Stomach (tissue), 9 donors: Measurements from ENCODE around the gene AADAC. TPM values are rescaled to one million over a fixed set of nuclear protein-coding genes. Genes with fewer than 3 reads are reported as not detected.
"Not testable (repeated sequence)": the region's sequence is repeated elsewhere in the genome, so short reads cannot be mapped to it uniquely, and the experiment has no call there.

Experiments used
- DNase-seq, 2 donors: peaks; one replicate each; pipeline versions ENCODE4 v3.0.0 to v3.0.0-alpha.2; 2013 to 2019
- H3K27ac ChIP-seq, 5 donors: fragments of 200-600 bp in 4 of 5; sonication (generic) in 4 of 5; one replicate each; pipeline ENCODE4 v1.5.1; 2013 to 2019; ENCODE audit warnings: mild to moderate bottlenecking in 1 of 5, moderate library complexity in 1 of 5
- H3K27me3 ChIP-seq, 3 donors: fragments of 200-600 bp; sonication (generic); one replicate each; pipeline ENCODE4 v1.5.1; 2017 to 2019; ENCODE audit warnings: mixed run types in 1 of 3
- H3K36me3 ChIP-seq, 4 donors: fragments of 200-600 bp; sonication (generic); 1 replicate in 3 of 4; 2 replicates in 1 of 4; pipeline ENCODE4 v1.5.1; 2016 to 2019
- H3K4me1 ChIP-seq, 4 donors: fragments of 200-600 bp; sonication (generic); one replicate each; pipeline ENCODE4 v1.5.1; 2016 to 2019
- H3K4me3 ChIP-seq, 4 donors: fragments of 200-600 bp; sonication (generic) in 3 of 4; one replicate each; pipeline ENCODE4 v1.5.1; 2016 to 2019; ENCODE audit warnings: mild to moderate bottlenecking in 1 of 4
- H3K9me3 ChIP-seq, 4 donors: fragments of 200-600 bp; sonication (generic); one replicate each; pipeline ENCODE4 v1.5.1; 2016 to 2019
- EP300 ChIP-seq: sonication (generic); formaldehyde crosslinking; IDR thresholded peaks from one replicate; pipeline ENCODE4 v1.6.1; 2017; ENCODE audit warnings: antibody characterized with exemption
- POLR2A ChIP-seq, 4 donors: fragments of 450-650 bp; IDR thresholded peaks; one replicate each; pipeline ENCODE4 v1.6.1; 2016; ENCODE audit warnings: antibody characterized with exemption in 4 of 4, control low read depth in 2 of 4, mild to moderate bottlenecking in 1 of 4, moderate library complexity in 1 of 4
- POLR2AphosphoS5 ChIP-seq, 3 donors: sonication (generic); formaldehyde crosslinking; IDR thresholded peaks; one replicate each; pipeline ENCODE4 v1.6.1; 2016; ENCODE audit warnings: antibody characterized with exemption in 3 of 3
- WGBS, 5 donors: extraction: QIAGEN DNeasy Blood & Tissue Kit in 3 of 5; methylation state at CpG; one replicate each; pipeline versions ENCODE4 v1.1.5 to v1.1.7; 2013 to 2018; 5-methylcytosine and 5-hydroxymethylcytosine counted together
- intact Hi-C: fragments of 100-400 bp; cut with DNase I; formaldehyde crosslinking; loops from one replicate; pipeline ENCODE4 v1.15.1; 2023; ENCODE audit warnings: low total_unique reads
- polyA plus RNA-seq, 3 donors: library from polyadenylated mRNA; stranded (reverse); fragments of 200-250 nt; gene quantifications; one replicate each; pipeline ENCODE4 v1.2.3, GENCODE V29; 2013
- total RNA-seq, 5 donors: library from RNA; depleted of rRNA; stranded (reverse); fragments of >200 nt; gene quantifications; one replicate each; pipeline versions ENCODE4 v1.1.0 to v1.2.3, GENCODE V29; 2014 to 2016
- TF ChIP-seq, protein P1 (sequence below), 7 experiments: fragments of 450-650 bp in 4 of 7; fragments of 200-600 bp in 3 of 7; sonication (generic) in 3 of 7; IDR thresholded peaks; one replicate each; pipeline ENCODE4 v1.5.1; 2016 to 2019; ENCODE audit warnings: antibody characterized with exemption in 7 of 7, control low read depth in 2 of 7, mild to moderate bottlenecking in 1 of 7
- donor health status: healthy with polysubstance abuse.
- donor health status: Bipolar disorder and iron deficiency.
- donor health status: healthy.

The AADAC gene
- total and polyA plus RNA-seq, 8 donors: 0.35 to 54.7 (median 9.8) TPM; not detected in 3

DNA sequence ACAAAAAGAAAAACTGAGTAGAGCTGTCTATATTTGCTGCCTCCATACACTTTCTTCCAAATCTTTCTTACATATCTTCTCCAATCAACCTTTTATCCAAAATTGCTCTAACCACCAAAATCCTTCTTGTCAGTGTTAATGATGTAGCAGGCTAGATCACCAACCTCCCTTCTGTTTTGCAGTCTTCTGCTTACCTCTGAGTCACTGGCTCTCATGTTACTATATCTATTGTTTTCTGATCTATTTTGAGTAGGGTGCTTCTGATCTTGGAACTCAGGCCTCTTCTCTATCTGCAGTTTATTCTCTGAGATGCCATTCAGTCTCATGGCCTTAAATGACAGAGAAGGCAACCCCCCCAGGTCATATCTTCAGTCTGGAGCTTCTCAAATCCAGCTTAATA lies 26.3 kb upstream of the AADAC start:
- Histone ChIP-seq H3K4me3 (no peak overlapping the region), H3K36me3 (no peaks in the 10 kb centered on the region), H3K4me1 (peaks cover 0 to 16% (median 2%) of the 10 kb centered on the region in 4 donors), H3K27ac (no peak overlapping the region), H3K27me3 (no peaks in the 10 kb centered on the region), H3K9me3 (no peaks in the 10 kb centered on the region)
- intact Hi-C loops: no loop called here
- DNase-seq: no peak
- no peak for TF ChIP-seq POLR2A (IDR thresholded peaks at IDR 0.05)
- TF ChIP-seq, protein P1, sequence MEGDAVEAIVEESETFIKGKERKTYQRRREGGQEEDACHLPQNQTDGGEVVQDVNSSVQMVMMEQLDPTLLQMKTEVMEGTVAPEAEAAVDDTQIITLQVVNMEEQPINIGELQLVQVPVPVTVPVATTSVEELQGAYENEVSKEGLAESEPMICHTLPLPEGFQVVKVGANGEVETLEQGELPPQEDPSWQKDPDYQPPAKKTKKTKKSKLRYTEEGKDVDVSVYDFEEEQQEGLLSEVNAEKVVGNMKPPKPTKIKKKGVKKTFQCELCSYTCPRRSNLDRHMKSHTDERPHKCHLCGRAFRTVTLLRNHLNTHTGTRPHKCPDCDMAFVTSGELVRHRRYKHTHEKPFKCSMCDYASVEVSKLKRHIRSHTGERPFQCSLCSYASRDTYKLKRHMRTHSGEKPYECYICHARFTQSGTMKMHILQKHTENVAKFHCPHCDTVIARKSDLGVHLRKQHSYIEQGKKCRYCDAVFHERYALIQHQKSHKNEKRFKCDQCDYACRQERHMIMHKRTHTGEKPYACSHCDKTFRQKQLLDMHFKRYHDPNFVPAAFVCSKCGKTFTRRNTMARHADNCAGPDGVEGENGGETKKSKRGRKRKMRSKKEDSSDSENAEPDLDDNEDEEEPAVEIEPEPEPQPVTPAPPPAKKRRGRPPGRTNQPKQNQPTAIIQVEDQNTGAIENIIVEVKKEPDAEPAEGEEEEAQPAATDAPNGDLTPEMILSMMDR (IDR thresholded peaks at IDR 0.05): no peak
- no peak for TF ChIP-seq POLR2AphosphoS5 (IDR thresholded peaks at IDR 0.05)
- TF ChIP-seq EP300: no peak

DNA sequence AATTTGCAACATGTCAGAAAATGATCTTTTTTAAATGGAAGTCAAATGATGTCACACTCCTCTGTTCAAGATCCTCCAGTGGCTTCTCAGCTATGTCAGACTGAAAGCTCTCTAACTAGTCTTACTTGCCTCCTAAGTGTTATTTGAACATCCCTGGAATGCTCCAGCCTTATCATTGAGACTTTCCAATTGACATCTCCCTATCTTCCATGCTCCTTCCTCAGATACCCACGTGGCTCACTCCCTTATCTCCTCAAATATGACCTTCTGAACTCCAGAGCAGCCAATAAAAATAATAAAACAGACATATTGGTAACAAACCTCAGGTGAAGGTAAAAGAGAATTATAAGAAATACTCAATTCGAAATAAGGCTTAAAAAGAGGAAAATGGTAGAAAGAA lies 25.5 kb upstream of the AADAC start:
- Histone ChIP-seq H3K27me3 (no peaks in the 10 kb centered on the region), H3K9me3 (no peaks in the 10 kb centered on the region), H3K4me1 (peaks cover 0 to 22% (median 3%) of the 10 kb centered on the region in 4 donors), H3K36me3 (no peaks in the 10 kb centered on the region), H3K4me3 (no peak overlapping the region), H3K27ac (no peak overlapping the region)
- TF ChIP-seq, protein P1 (IDR thresholded peaks at IDR 0.05): no peak
- TF ChIP-seq EP300 (no peak), POLR2AphosphoS5 (IDR thresholded peaks at IDR 0.05) (no peak), POLR2A (IDR thresholded peaks at IDR 0.05) (no peak)
- 50 to 70% (median 58%) methylated on average over 2 of the region's 2 CpGs for WGBS, 5 donors
- intact Hi-C loops: no loop called here
- DNase-seq: no peak

DNA sequence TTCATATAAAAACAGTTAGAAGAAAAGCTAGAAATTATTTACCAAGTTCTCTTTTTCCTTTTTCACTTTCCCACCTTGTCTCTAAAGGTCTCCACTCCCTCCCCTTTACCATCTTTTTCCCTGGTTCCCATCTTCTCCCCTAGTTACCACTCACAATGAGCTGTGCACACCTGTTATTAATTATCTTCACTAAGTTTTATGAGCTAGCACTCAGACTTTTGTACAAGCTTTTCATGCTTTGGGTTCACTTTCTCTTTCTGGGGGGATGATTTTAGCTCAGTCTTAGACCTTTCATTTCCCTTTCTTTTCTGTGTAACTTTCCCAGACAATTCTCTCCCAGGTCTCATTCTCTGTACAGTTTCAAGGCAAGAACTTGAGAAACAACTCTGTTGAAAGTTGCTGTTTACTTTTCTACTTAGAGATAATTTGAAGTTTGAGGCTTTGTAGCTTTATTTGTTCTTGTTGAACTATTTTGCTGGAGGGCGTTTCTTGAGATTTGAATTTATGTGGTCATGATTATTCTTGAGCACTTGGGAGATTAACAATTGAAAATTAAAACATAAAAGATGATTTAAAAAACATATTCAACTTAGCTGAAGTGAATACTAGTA lies 24.0 kb upstream of the AADAC start:
- Histone ChIP-seq H3K27ac (peak overlapping the region in 4 of 5 donors; percentile 54 to 72 (median 57)), H3K27me3 (no peaks in the 10 kb centered on the region), H3K4me3 (no peak overlapping the region), H3K4me1 (peaks cover 0 to 26% (median 7%) of the 10 kb centered on the region in 4 donors), H3K9me3 (no peaks in the 10 kb centered on the region), H3K36me3 (no peaks in the 10 kb centered on the region)
- TF ChIP-seq POLR2AphosphoS5 (IDR thresholded peaks at IDR 0.05): no peak
- no peak for TF ChIP-seq EP300
- TF ChIP-seq POLR2A (IDR thresholded peaks at IDR 0.05): no peak
- TF ChIP-seq, protein P1 (IDR thresholded peaks at IDR 0.05): no peak
- WGBS, 5 donors: 40 to 54% (median 45%) methylated on average over 1 of the region's 1 CpG
- peak in 1 of 2 donors; percentile 42 for DNase-seq
- intact Hi-C loops: no loop called here

GRCh38 chr3:151790763-151791162 lies 23.2 kb upstream of the AADAC start:
- H3K27me3 ChIP-seq, DNase-seq, intact Hi-C loops, H3K9me3 ChIP-seq, H3K4me3 ChIP-seq, H3K36me3 ChIP-seq: not testable (repeated sequence)
- Histone ChIP-seq H3K27ac (peak overlapping the region in 3 of 5 donors; percentile 1 to 17 (median 4)), H3K4me1 (peaks cover 0 to 26% (median 11%) of the 10 kb centered on the region in 4 donors)
- 80 to 91% (median 82%) methylated on average over 2 of the region's 2 CpGs for whole genome bisulfite sequencing, 5 donors

DNA sequence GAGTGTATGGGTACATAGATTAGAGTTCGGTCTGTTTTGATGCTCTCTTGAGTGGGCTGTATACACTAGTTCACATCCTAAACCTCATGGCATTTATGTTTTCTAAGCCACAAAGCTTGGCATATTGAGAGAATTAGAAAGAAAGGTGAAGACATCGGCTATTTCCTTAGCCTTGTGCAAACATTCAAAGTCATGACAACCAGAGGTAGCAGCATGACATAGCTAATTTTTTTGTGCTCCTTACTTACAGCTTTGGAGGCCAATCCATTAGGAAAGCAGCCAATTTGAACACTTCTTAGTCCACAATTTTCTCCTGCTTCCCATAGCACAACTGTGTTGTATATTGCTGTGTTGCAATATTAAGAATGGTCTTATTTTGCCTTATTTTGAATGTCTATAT lies 21.5 kb upstream of the AADAC start:
- intact Hi-C loops: no loop called here
- Histone ChIP-seq H3K4me3 (no peak overlapping the region), H3K9me3 (no peaks in the 10 kb centered on the region), H3K36me3 (no peaks in the 10 kb centered on the region), H3K27ac (peak overlapping the region in 4 of 5 donors; percentile 41 to 73 (median 54)), H3K4me1 (peaks cover 0 to 26% (median 11%) of the 10 kb centered on the region in 4 donors), H3K27me3 (no peaks in the 10 kb centered on the region)
- peak in 1 of 2 donors; percentile 30 for DNase-seq
- TF ChIP-seq POLR2A (IDR thresholded peaks at IDR 0.05) (no peak), POLR2AphosphoS5 (IDR thresholded peaks at IDR 0.05) (no peak), EP300 (no peak)
- TF ChIP-seq, protein P1 (IDR thresholded peaks at IDR 0.05): no peak
- WGBS, 5 donors: 34 to 58% (median 54%) methylated on average over 2 of the region's 2 CpGs
